ENCODE results near the gene LINGO3. TPM values are rescaled to one million over a fixed set of nuclear protein-coding genes. Genes with fewer than 3 reads are reported as not detected.

LINGO3 gene
- total and polyA plus RNA-seq, 2 donors (not counting 3 experiments of a cell fraction or from before 2014, with no cell fraction given) = not detected

DNA sequence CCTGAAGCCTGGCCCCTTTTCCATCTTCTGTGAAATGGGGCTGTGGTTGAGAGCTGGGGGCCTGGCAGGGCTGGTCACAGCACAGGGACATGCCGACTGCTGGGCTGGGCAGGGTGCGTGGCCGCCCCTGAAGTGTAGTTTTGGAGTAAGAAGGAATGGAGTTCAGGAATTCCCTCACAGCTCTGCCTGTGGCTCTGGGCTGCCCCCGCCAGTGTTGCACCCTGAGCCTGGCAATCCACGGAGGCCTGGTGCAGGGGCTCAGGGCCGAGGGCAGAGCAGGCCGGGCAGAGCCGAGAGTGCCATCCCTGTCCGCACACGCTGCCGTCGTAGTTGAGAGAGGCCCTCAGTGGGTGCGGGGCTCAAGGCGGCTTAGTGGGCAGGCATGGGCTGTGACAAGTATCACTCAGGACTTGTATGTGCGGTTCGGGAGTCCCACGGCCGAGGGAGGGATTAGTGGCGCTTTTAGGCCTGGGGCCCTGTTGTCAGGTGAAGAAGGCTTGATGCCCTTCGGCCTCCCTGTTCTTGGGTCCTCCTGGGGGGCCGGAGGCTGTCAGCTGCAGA is 30.2 kb upstream of the LINGO3 start:
- H3K9me1 ChIP-seq (replicated peaks; ENCODE audit: control insufficient read depth, extremely low read depth, insufficient read depth, low read length) = no peaks in the 10 kb centered on the region
- no peak for TF ChIP-seq GATA2 (IDR thresholded peaks at IDR 0.05; ENCODE audit: insufficient read depth, insufficient read length, low read depth, low read length)
- no peak for TF ChIP-seq MYC (IDR thresholded peaks at IDR 0.05; ENCODE audit: low read depth, low read length)
- TF ChIP-seq EZH2 (IDR thresholded peaks at IDR 0.05; ENCODE audit: borderline replicate concordance, low read depth, low read length, severe bottlenecking) = no peak
- TF ChIP-seq, protein P1, sequence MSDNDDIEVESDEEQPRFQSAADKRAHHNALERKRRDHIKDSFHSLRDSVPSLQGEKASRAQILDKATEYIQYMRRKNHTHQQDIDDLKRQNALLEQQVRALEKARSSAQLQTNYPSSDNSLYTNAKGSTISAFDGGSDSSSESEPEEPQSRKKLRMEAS (IDR thresholded peaks at IDR 0.05; ENCODE audit: insufficient read depth, insufficient read length) = no peak
- TF ChIP-seq, protein P2, sequence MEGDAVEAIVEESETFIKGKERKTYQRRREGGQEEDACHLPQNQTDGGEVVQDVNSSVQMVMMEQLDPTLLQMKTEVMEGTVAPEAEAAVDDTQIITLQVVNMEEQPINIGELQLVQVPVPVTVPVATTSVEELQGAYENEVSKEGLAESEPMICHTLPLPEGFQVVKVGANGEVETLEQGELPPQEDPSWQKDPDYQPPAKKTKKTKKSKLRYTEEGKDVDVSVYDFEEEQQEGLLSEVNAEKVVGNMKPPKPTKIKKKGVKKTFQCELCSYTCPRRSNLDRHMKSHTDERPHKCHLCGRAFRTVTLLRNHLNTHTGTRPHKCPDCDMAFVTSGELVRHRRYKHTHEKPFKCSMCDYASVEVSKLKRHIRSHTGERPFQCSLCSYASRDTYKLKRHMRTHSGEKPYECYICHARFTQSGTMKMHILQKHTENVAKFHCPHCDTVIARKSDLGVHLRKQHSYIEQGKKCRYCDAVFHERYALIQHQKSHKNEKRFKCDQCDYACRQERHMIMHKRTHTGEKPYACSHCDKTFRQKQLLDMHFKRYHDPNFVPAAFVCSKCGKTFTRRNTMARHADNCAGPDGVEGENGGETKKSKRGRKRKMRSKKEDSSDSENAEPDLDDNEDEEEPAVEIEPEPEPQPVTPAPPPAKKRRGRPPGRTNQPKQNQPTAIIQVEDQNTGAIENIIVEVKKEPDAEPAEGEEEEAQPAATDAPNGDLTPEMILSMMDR (IDR thresholded peaks at IDR 0.05; ENCODE audit: extremely low read depth in 1 of 2, insufficient read depth in 1 of 2, low read depth in 1 of 2, low read length in 2 of 2) = no peak
- no peak for TF ChIP-seq POLR2AphosphoS5 (IDR thresholded peaks at IDR 0.05; ENCODE audit: insufficient read depth, low read depth, low read length)
- TF ChIP-seq FOS (IDR thresholded peaks at IDR 0.05; ENCODE audit: borderline replicate concordance, insufficient read depth, low read length) = no peak
- TF ChIP-seq POLR2A (IDR thresholded peaks at IDR 0.05; ENCODE audit: low read depth, low read length) = no peak
- TF ChIP-seq JUN (IDR thresholded peaks at IDR 0.05; ENCODE audit: borderline replicate concordance, insufficient read depth, insufficient read length, low read depth) = no peak
- POLR2A ChIA-PET = no interaction called here
- H2AFZ ChIP-seq (ENCODE audit: low read depth, low read length) = no peak overlapping the region
- peaks cover 2% of the 10 kb centered on the region for H3K79me2 ChIP-seq (ENCODE audit: control insufficient read depth, insufficient read depth, low read length)
- H3K27ac ChIP-seq (ENCODE audit: insufficient read depth, low read depth, low read length) = no peak overlapping the region
- H4K20me1 ChIP-seq (replicated peaks; ENCODE audit: control insufficient read depth, extremely low read depth, insufficient read depth, low read length) = no peaks in the 10 kb centered on the region
- H3K4me2 ChIP-seq (ENCODE audit: insufficient read depth, low read length) = no peak overlapping the region
- H3K27me3 ChIP-seq (ENCODE audit: control insufficient read depth in 2 of 2, insufficient read depth in 2 of 2, low read length in 2 of 2) = no peaks in the 10 kb centered on the region
- H3K4me3 ChIP-seq (replicated peaks in 1 of 3; ENCODE audit: insufficient read depth in 1 of 3, low read depth in 1 of 3, low read length in 3 of 3) = no peak overlapping the region
- no peaks in the 10 kb centered on the region for H3K4me1 ChIP-seq (ENCODE audit: control insufficient read depth, extremely low read depth, insufficient read depth, low read length)
- H3K9ac ChIP-seq (replicated peaks; ENCODE audit: extremely low read depth, insufficient read depth, low read length) = no peak overlapping the region
- BruUV-seq (replicated peaks) = no TSS peak
- dilution Hi-C loops (cut with MboI; ENCODE audit: extremely low pct_ligation_motif_present, low sequenced_read_pairs) (no loop called here), intact Hi-C loops (cut with micrococcal nuclease) (no loop called here)
- no peaks in the 10 kb centered on the region for H3K36me3 ChIP-seq (ENCODE audit: control insufficient read depth in 2 of 2, extremely low read depth in 1 of 2, insufficient read depth in 2 of 2, low read length in 2 of 2)
- no peak for DNase-seq (ENCODE audit: low read depth, low spot score)
- H3K9me3 ChIP-seq (replicated peaks; ENCODE audit: control insufficient read depth, insufficient read depth, low read length) = no peaks in the 10 kb centered on the region
- no peak for FAIRE-seq
- CTCF ChIA-PET = no interaction called here

Measured in endothelial cell of umbilical vein (primary cell).